GM13976 (cell line): ENCODE measurements around the gene LRRC30.
"Not testable (repeated sequence)": the region's sequence is repeated elsewhere in the genome, so short reads cannot be mapped to it uniquely, and the experiment has no call there.

Source experiments
- DNase-seq: peaks from one replicate; pipeline ENCODE4 v3.0.0; 2012; ENCODE audit warnings: low spot score
- in situ Hi-C: fragments of 300-500 bp; cut with MboI; formaldehyde crosslinking; loops from one replicate; pipeline ENCODE4 v1.12.0; 2022; ENCODE audit warnings: low sequenced_read_pairs, mixed read lengths, inconsistent platforms; ENCODE audit not compliant: unreplicated experiment
- TF ChIP-seq, protein P1 (sequence below): IDR thresholded peaks from 2 replicates; pipeline ENCODE4 v1.5.1; 2012; ENCODE audit warnings: borderline replicate concordance, mild to moderate bottlenecking; ENCODE audit not compliant: insufficient read depth; ENCODE audit errors: extremely low read depth, missing control alignments, control extremely low read depth

Gene LRRC30

DNA sequence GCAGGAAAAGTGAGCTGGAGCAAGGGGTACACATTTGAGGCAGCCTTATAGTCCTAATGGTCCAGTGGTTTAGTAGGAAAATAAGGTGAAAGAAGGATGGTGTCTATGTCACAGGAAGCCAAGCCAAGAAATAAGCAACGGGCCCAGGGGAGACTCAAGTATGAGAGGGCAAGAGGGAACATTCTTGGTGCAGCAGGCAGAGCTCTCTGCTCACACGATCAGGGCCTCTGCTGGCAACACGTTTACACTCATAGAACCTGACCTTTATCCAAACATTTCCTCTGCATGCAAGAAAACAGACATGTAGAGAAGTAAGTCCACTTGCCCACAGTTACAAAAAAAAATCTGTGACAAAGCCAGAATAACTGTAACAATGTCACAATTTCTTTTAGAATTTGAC is 32.6 kb upstream of the LRRC30 start:
- DNase-seq = no peak
- in situ Hi-C loops = no loop called here
- TF ChIP-seq, protein P1, sequence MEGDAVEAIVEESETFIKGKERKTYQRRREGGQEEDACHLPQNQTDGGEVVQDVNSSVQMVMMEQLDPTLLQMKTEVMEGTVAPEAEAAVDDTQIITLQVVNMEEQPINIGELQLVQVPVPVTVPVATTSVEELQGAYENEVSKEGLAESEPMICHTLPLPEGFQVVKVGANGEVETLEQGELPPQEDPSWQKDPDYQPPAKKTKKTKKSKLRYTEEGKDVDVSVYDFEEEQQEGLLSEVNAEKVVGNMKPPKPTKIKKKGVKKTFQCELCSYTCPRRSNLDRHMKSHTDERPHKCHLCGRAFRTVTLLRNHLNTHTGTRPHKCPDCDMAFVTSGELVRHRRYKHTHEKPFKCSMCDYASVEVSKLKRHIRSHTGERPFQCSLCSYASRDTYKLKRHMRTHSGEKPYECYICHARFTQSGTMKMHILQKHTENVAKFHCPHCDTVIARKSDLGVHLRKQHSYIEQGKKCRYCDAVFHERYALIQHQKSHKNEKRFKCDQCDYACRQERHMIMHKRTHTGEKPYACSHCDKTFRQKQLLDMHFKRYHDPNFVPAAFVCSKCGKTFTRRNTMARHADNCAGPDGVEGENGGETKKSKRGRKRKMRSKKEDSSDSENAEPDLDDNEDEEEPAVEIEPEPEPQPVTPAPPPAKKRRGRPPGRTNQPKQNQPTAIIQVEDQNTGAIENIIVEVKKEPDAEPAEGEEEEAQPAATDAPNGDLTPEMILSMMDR = no peak

DNA sequence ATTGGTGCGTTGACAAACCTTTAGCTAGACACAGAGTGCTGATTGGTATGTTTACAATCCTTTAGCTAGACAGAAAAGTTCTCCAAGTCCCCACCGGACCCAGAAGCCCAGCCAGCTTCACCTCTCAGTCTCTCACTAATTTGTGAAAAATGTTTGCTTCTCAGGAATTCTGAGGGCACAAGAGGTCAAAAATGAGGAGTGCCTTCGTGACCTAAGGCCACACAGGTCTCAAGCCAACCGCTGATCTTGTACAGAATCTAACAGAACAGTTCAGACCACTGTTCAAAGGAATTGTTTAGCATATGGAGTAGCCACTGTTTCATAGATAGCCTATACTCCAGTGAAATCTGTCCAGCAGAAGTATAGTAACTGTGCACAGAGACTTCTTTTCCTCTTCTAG is 29.8 kb upstream of the LRRC30 start:
- TF ChIP-seq, protein P1 = no peak
- no peak for DNase-seq
- in situ Hi-C loops = no loop called here

DNA sequence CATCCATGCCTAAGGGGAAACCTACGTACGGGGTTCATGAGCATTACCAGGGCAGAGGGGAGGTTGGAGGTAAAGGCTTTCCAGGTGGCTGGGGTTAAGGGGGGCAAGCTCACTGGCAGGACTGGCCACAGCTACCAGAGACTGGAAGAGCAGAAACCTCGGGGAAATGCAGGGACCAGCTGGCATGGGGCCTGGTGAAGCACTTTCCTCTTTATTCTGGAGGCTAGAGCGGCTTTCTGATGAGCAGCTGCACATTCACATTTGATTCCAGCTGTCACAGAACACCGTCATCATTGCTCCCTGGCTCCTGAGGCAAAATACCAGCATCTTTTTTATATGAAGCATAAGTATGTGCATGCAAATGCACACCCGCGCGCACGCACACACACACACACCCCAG is 28.7 kb upstream of the LRRC30 start:
- TF ChIP-seq, protein P1 = no peak
- DNase-seq = no peak
- in situ Hi-C loops = no loop called here

DNA sequence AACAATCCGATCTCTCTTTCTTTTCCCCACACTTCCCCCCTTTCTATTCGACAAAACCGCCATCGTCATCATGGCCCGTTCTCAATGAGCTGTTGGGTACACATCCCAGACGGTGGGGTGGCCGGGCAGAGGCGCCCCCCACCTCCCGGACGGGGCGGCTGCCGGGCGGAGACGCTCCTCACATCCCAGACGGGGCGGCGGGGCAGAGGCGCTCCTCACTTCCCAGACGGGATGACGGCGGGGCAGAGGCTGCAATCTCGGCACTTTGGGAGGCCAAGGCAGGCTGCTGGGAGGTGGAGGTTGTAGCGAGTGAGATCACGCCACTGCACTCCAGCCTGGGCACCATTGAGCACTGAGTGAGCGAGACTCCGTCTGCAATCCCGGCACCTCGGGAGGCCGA is 27.3 kb upstream of the LRRC30 start:
- DNase-seq, in situ Hi-C loops: not testable (repeated sequence)

DNA sequence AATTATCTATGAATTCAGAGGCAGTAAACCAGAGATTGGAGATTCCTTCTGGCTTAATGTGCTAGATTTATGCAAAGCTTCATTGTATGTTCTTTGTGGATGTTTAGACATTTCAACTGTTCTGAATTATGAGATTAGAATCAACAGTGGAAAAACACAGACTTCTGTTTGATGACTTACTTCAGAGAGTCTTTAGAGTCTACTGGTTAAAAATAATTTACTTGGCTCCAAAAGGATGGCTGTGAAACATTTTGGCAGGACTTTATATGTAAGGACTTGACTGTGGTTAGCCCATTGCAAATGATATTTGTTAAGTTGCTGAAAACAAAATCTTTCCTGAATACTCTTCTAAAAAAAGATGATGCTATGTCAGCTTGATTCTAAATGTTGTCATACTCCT is 25.5 kb upstream of the LRRC30 start:
- in situ Hi-C loops = no loop called here
- TF ChIP-seq, protein P1 = no peak
- DNase-seq = no peak

DNA sequence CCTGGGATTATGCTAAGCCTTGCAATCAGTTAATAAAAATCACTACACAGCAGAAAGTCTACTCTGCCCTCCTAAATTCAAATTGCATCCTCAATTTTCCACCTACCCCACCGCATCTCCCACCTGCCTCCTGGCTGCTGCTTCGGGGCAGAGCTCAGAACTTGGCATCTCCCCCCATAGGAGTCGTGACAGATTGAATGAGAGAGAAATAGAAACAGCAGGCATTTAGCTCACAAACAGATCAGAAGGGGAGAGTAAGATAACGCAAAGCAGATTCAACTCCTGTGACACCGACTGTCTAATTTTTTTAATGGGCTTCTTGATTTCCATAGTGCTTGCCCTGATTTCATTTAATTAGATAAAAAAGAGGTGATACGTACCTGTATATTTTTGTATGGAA is 24.7 kb upstream of the LRRC30 start:
- DNase-seq = no peak
- TF ChIP-seq, protein P1 = no peak
- in situ Hi-C loops = no loop called here

DNA sequence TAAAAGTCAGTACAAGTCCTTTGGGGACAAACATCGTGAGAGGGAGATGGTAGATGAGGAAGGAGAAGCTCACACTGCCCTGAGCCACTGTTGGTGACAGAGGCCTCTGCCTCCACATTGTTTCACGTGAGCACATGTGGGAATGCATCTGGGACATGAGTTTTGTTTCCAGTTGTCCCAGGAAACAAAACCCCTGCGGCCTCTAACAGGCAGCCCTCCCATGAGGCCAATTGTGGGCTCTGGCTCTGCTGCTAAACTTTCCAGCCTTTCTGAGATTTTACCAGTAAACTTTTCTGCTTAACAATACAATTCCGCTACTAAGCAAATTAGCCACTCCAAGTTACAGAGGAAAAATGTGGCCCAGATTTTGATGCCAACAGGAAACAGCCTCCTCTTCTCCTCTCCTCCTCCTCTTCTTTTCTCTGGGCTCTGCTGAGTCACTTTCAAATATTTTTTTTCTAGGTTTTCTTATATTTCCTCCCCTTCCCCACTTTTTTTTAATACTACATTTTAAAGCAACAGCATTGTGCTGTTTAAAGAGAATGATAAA is 23.4 kb upstream of the LRRC30 start:
- in situ Hi-C loops = no loop called here
- TF ChIP-seq, protein P1 = no peak
- DNase-seq = no peak
